Astrocyte (in vitro differentiated cells and primary cell): ENCODE data around the gene ZFP82.

ENCODE experiments used
- EZH2 ChIP-seq: IDR thresholded peaks from 2 replicates; pipeline ENCODE4 v1.6.1; 2012; ENCODE audit warnings: mild to moderate bottlenecking, low read length, inconsistent platforms; ENCODE audit not compliant: insufficient read depth
- TF ChIP-seq, protein P1 (sequence below): IDR thresholded peaks from 2 replicates; pipeline ENCODE4 v1.5.1; 2011; ENCODE audit warnings: low read depth, mild to moderate bottlenecking, inconsistent platforms, low read length, moderate library complexity; ENCODE audit not compliant: insufficient read depth

DNA sequence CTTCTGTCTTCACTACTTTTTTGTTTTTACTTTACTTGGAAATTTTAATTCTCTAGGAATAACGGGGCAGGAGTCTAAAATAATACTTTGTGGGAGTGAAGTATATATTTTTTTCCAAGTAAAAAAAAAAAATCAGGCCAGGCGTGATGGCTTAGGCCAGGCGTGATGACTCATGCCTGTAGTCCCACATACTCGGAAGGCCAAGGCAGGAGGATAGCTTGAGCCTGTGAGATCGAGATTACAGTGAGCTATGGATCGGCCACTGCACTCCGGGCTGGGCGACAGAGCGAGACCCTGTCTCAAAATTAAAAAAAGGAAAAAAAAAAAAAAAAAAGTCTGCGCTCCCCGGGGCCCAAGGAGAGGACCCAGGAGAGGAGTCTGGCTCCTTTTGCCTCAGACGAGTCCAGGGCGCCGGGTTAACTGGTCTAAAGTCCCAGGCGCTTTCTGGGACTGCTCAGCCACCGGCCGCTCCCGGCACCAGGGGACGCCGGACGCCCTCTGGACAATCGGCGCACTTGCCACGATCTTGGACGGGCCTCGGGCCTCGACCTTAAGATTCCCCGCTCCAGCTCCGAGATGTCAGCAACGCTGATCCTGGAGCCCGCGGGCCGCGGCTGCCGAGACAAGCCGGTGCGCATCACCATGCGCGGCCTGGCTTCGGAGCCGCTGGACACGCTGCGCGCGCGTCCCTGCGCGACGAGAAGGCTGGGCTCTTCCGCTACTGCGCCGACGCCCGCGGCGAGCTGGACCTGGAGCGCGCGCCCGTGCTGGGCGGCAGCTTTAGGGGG is 2.7 kb upstream of the ZFP82 start:
- TF ChIP-seq, protein P1, sequence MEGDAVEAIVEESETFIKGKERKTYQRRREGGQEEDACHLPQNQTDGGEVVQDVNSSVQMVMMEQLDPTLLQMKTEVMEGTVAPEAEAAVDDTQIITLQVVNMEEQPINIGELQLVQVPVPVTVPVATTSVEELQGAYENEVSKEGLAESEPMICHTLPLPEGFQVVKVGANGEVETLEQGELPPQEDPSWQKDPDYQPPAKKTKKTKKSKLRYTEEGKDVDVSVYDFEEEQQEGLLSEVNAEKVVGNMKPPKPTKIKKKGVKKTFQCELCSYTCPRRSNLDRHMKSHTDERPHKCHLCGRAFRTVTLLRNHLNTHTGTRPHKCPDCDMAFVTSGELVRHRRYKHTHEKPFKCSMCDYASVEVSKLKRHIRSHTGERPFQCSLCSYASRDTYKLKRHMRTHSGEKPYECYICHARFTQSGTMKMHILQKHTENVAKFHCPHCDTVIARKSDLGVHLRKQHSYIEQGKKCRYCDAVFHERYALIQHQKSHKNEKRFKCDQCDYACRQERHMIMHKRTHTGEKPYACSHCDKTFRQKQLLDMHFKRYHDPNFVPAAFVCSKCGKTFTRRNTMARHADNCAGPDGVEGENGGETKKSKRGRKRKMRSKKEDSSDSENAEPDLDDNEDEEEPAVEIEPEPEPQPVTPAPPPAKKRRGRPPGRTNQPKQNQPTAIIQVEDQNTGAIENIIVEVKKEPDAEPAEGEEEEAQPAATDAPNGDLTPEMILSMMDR: no peak
- TF ChIP-seq EZH2: no peak
